ENCODE results near the gene FOXN3.

Gene FOXN3

GRCh38 chr14:89246290-89246689 is 170.7 kb downstream of the FOXN3 start:
- no peak overlapping the region for H3K4me3 ChIP-seq (ENCODE audit: low read depth, low read length)
- H3K27ac ChIP-seq (ENCODE audit: low read depth, low read length) = no peak overlapping the region
- no peaks in the 10 kb centered on the region for H3K27me3 ChIP-seq (ENCODE audit: control insufficient read depth, insufficient read depth, low read length)
- H3K36me3 ChIP-seq (ENCODE audit: control insufficient read depth, insufficient read depth, low read length) = no peaks in the 10 kb centered on the region
- no peaks in the 10 kb centered on the region for H3K9me3 ChIP-seq (ENCODE audit: control insufficient read depth, insufficient read depth, low read length)
- peaks cover 46% of the 10 kb centered on the region for H3K4me1 ChIP-seq (ENCODE audit: control insufficient read depth, insufficient read depth, low read length)
- H3K9ac ChIP-seq (ENCODE audit: low read depth, low read length) = no peak overlapping the region

- no peak overlapping the region for H3K27ac ChIP-seq (ENCODE audit: low read depth, low read length)
- no peaks in the 10 kb centered on the region for H3K9me3 ChIP-seq (ENCODE audit: control insufficient read depth, insufficient read depth, low read length)
- H3K27me3 ChIP-seq (ENCODE audit: control insufficient read depth, insufficient read depth, low read length) = no peaks in the 10 kb centered on the region
- H3K4me1 ChIP-seq (ENCODE audit: control insufficient read depth, insufficient read depth, low read length) = peaks cover 46% of the 10 kb centered on the region
- H3K4me3 ChIP-seq (ENCODE audit: low read depth, low read length) = no peak overlapping the region
- H3K9ac ChIP-seq (ENCODE audit: low read depth, low read length) = no peak overlapping the region
- no peaks in the 10 kb centered on the region for H3K36me3 ChIP-seq (ENCODE audit: control insufficient read depth, insufficient read depth, low read length)
Measured at GRCh38 chr14:89245802-89246201, 171.2 kb downstream of the FOXN3 start.

GRCh38 chr14:89244720-89245119 is 172.3 kb downstream of the FOXN3 start:
- Histone ChIP-seq H3K27ac (ENCODE audit: low read depth, low read length) (no peak overlapping the region), H3K27me3 (ENCODE audit: control insufficient read depth, insufficient read depth, low read length) (no peaks in the 10 kb centered on the region), H3K9ac (ENCODE audit: low read depth, low read length) (no peak overlapping the region), H3K4me3 (ENCODE audit: low read depth, low read length) (no peak overlapping the region), H3K9me3 (ENCODE audit: control insufficient read depth, insufficient read depth, low read length) (no peaks in the 10 kb centered on the region), H3K4me1 (ENCODE audit: control insufficient read depth, insufficient read depth, low read length) (peaks cover 45% of the 10 kb centered on the region), H3K36me3 (ENCODE audit: control insufficient read depth, insufficient read depth, low read length) (0 out of 2 replicates have a peak, but pooled peaks cover 2% of the 10 kb centered on the region)

DNA sequence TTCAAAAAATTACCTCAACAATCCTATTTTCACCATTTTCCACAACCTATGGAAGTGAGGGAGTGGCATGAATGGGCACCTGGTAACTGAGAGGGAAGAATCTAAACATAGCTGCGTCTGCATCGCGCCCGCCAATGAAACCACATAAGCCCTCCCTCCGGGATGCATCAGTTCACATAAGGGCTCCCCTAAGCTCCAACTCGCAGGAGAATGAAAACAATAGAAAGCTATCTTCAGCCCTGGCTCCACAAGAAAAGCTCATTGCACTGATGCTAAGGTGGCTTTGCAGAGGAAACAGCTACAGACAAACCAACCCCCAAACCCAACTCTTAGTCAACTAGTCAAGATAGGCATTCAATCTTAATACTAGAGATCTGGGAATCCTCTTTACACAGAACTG is 173.3 kb downstream of the FOXN3 start:
- Histone ChIP-seq H3K9ac (ENCODE audit: low read depth, low read length) (no peak overlapping the region), H3K4me1 (ENCODE audit: control insufficient read depth, insufficient read depth, low read length) (peaks cover 40% of the 10 kb centered on the region), H3K27me3 (ENCODE audit: control insufficient read depth, insufficient read depth, low read length) (no peaks in the 10 kb centered on the region), H3K27ac (ENCODE audit: low read depth, low read length) (no peak overlapping the region), H3K9me3 (ENCODE audit: control insufficient read depth, insufficient read depth, low read length) (no peaks in the 10 kb centered on the region), H3K36me3 (ENCODE audit: control insufficient read depth, insufficient read depth, low read length) (0 out of 2 replicates have a peak, but pooled peaks cover 4% of the 10 kb centered on the region), H3K4me3 (ENCODE audit: low read depth, low read length) (no peak overlapping the region)

GRCh38 chr14:89243286-89243685 is 173.7 kb downstream of the FOXN3 start:
- no peaks in the 10 kb centered on the region for H3K9me3 ChIP-seq (ENCODE audit: control insufficient read depth, insufficient read depth, low read length)
- H3K4me3 ChIP-seq (ENCODE audit: low read depth, low read length) = no peak overlapping the region
- no peak overlapping the region for H3K27ac ChIP-seq (ENCODE audit: low read depth, low read length)
- no peaks in the 10 kb centered on the region for H3K27me3 ChIP-seq (ENCODE audit: control insufficient read depth, insufficient read depth, low read length)
- H3K4me1 ChIP-seq (ENCODE audit: control insufficient read depth, insufficient read depth, low read length) = peaks cover 38% of the 10 kb centered on the region
- no peak overlapping the region for H3K9ac ChIP-seq (ENCODE audit: low read depth, low read length)
- H3K36me3 ChIP-seq (ENCODE audit: control insufficient read depth, insufficient read depth, low read length) = 0 out of 2 replicates have a peak, but pooled peaks cover 4% of the 10 kb centered on the region

DNA sequence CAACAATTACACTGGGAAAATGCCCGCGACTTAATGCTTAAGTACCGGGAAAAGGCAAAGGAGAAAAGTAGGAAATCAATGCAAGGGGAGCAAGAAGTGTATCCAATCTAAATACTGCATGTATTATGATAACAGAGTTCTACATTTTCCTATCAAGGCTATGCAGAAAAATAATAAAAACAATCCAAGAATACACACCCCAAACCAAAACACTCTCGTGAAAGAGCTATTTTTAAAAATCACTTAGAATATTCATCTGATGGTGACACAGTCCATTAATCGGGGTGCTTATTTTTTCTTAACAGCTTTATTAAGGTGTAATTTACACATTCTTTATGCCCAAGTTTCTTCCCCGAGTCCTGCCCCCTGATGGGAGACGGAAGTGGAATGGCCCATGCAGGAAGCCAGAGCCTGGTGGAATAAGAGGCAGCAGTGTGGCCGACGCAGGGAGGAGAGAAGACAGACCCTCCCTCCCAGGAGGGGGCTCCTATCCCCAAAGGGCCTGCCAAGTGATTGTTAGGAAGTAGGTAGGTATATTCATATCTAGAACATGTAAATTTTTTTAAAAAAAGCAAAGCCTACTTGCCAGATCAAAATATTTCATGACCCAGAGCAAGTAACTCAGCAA is 174.3 kb downstream of the FOXN3 start:
- H3K4me3 ChIP-seq (ENCODE audit: low read depth, low read length) = no peak overlapping the region
- H3K27me3 ChIP-seq (ENCODE audit: control insufficient read depth, insufficient read depth, low read length) = no peaks in the 10 kb centered on the region
- no peak overlapping the region for H3K9ac ChIP-seq (ENCODE audit: low read depth, low read length)
- no peaks in the 10 kb centered on the region for H3K9me3 ChIP-seq (ENCODE audit: control insufficient read depth, insufficient read depth, low read length)
- H3K4me1 ChIP-seq (ENCODE audit: control insufficient read depth, insufficient read depth, low read length) = peaks cover 41% of the 10 kb centered on the region
- H3K27ac ChIP-seq (ENCODE audit: low read depth, low read length) = no peak overlapping the region
- 0 out of 2 replicates have a peak, but pooled peaks cover 4% of the 10 kb centered on the region for H3K36me3 ChIP-seq (ENCODE audit: control insufficient read depth, insufficient read depth, low read length)

DNA sequence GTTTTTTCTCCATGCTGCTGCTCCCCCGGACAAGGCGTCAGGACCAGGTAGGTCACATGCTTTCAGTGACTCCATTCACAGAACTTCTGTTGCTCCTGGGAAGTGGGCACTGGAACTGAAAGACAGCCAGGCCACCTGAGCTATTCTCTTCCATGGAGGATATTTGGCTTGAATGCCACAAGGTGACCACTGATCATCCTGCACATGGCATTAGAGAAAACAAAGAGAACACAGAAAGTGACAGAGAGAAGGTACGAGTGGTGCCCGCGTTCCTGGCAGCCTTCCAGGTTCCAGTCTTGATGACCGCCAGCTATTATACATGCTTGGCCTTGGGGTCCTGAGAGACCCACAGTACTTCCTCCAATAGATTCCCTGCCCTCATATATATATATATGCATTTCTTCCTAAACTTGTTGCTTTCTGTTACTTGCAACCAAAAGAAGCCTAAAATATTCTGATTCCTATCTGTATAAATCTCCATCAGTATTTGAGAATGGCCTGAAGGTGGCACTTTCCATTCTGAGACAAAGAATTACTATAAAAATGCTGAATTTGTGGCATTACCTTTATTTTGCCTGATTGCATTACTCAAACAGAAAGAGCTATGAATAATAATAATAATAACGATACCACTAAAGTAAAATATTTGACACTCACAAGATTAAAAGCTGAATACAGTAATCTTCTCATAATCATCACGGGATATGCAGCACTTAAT is 174.9 kb downstream of the FOXN3 start:
- no peak overlapping the region for H3K4me3 ChIP-seq (ENCODE audit: low read depth, low read length)
- no peaks in the 10 kb centered on the region for H3K27me3 ChIP-seq (ENCODE audit: control insufficient read depth, insufficient read depth, low read length)
- peaks cover 41% of the 10 kb centered on the region for H3K4me1 ChIP-seq (ENCODE audit: control insufficient read depth, insufficient read depth, low read length)

GRCh38 chr14:89241257-89241656 is 175.8 kb downstream of the FOXN3 start:
- no peak overlapping the region for H3K4me3 ChIP-seq (ENCODE audit: low read depth, low read length)
- H3K9me3 ChIP-seq (ENCODE audit: control insufficient read depth, insufficient read depth, low read length) = no peaks in the 10 kb centered on the region
- no peak overlapping the region for H3K9ac ChIP-seq (ENCODE audit: low read depth, low read length)
- peaks cover 46% of the 10 kb centered on the region for H3K4me1 ChIP-seq (ENCODE audit: control insufficient read depth, insufficient read depth, low read length)
- 0 out of 2 replicates have a peak, but pooled peaks cover 4% of the 10 kb centered on the region for H3K36me3 ChIP-seq (ENCODE audit: control insufficient read depth, insufficient read depth, low read length)
- no peaks in the 10 kb centered on the region for H3K27me3 ChIP-seq (ENCODE audit: control insufficient read depth, insufficient read depth, low read length)
- H3K27ac ChIP-seq (ENCODE audit: low read depth, low read length) = no peak overlapping the region

More for the DNA sequence above, 174.9 kb downstream of the FOXN3 start:
- Histone ChIP-seq H3K36me3 (ENCODE audit: control insufficient read depth, insufficient read depth, low read length) (0 out of 2 replicates have a peak, but pooled peaks cover 4% of the 10 kb centered on the region), H3K27ac (ENCODE audit: low read depth, low read length) (no peak overlapping the region), H3K9me3 (ENCODE audit: control insufficient read depth, insufficient read depth, low read length) (no peaks in the 10 kb centered on the region), H3K9ac (ENCODE audit: low read depth, low read length) (no peak overlapping the region)

- peaks cover 46% of the 10 kb centered on the region for H3K4me1 ChIP-seq (ENCODE audit: control insufficient read depth, insufficient read depth, low read length)
- no peak overlapping the region for H3K4me3 ChIP-seq (ENCODE audit: low read depth, low read length)
- no peak overlapping the region for H3K27ac ChIP-seq (ENCODE audit: low read depth, low read length)
- 0 out of 2 replicates have a peak, but pooled peaks cover 4% of the 10 kb centered on the region for H3K36me3 ChIP-seq (ENCODE audit: control insufficient read depth, insufficient read depth, low read length)
- H3K27me3 ChIP-seq (ENCODE audit: control insufficient read depth, insufficient read depth, low read length) = no peaks in the 10 kb centered on the region
- H3K9ac ChIP-seq (ENCODE audit: low read depth, low read length) = no peak overlapping the region
- no peaks in the 10 kb centered on the region for H3K9me3 ChIP-seq (ENCODE audit: control insufficient read depth, insufficient read depth, low read length)
Measured at GRCh38 chr14:89240414-89240813, 176.6 kb downstream of the FOXN3 start.

DNA sequence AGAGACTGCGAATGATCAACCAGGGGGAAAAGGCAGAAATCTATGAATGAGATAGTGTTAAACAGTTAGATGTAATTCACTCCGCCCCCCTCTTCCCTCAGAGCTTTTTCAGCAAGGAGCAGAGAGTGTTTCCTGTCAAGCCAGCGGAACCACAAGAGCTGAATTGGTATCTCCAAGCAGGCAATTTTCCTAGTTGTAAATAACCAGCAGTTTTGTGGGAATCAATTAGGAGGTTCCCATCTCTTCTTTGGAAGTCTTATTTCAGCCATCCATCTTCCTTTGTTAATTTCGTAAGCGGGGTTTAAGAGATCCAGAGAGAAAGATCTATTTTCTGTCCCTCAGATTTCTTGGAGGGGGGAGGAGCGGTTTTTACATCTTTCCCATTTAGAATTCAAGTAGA is 178.0 kb downstream of the FOXN3 start:
- Histone ChIP-seq H3K36me3 (ENCODE audit: control insufficient read depth, insufficient read depth, low read length) (0 out of 2 replicates have a peak, but pooled peaks cover 4% of the 10 kb centered on the region), H3K4me3 (ENCODE audit: low read depth, low read length) (no peak overlapping the region), H3K27me3 (ENCODE audit: control insufficient read depth, insufficient read depth, low read length) (no peaks in the 10 kb centered on the region), H3K4me1 (ENCODE audit: control insufficient read depth, insufficient read depth, low read length) (peaks cover 33% of the 10 kb centered on the region), H3K9me3 (ENCODE audit: control insufficient read depth, insufficient read depth, low read length) (no peaks in the 10 kb centered on the region), H3K9ac (ENCODE audit: low read depth, low read length) (no peak overlapping the region), H3K27ac (ENCODE audit: low read depth, low read length) (no peak overlapping the region)

GRCh38 chr14:89237921-89238529 is 179.0 kb downstream of the FOXN3 start:
- Histone ChIP-seq H3K9me3 (ENCODE audit: control insufficient read depth, insufficient read depth, low read length) (no peaks in the 10 kb centered on the region), H3K27me3 (ENCODE audit: control insufficient read depth, insufficient read depth, low read length) (no peaks in the 10 kb centered on the region), H3K36me3 (ENCODE audit: control insufficient read depth, insufficient read depth, low read length) (0 out of 2 replicates have a peak, but pooled peaks cover 4% of the 10 kb centered on the region), H3K9ac (ENCODE audit: low read depth, low read length) (no peak overlapping the region), H3K4me1 (ENCODE audit: control insufficient read depth, insufficient read depth, low read length) (peaks cover 23% of the 10 kb centered on the region), H3K4me3 (ENCODE audit: low read depth, low read length) (no peak overlapping the region), H3K27ac (ENCODE audit: low read depth, low read length) (no peak overlapping the region)

All from HUES48 (cell line).